Panc1 (cell line): ENCODE data around the gene LIPT2.

Experiments
- POLR2AphosphoS5 ChIP-seq: IDR thresholded peaks from 2 replicates; pipeline ENCODE4 v1.6.1; 2012; ENCODE audit warnings: mild to moderate bottlenecking, low read depth, low read length, moderate library complexity
- REST ChIP-seq, 2 experiments: IDR thresholded peaks; 2 replicates each; pipeline ENCODE4 v1.6.1; 2011 to 2012; ENCODE audit warnings: low read depth in 2 of 2, control low read depth in 1 of 2, low read length in 1 of 2, mild to moderate bottlenecking in 1 of 2, moderate library complexity in 1 of 2; ENCODE audit not compliant: insufficient read depth in 1 of 2
- SIN3A ChIP-seq: IDR thresholded peaks from 2 replicates; pipeline ENCODE4 v1.6.1; 2012; ENCODE audit warnings: low read depth, mild to moderate bottlenecking, low read length, moderate library complexity, borderline replicate concordance; ENCODE audit not compliant: insufficient read depth
- TCF7L2 ChIP-seq: IDR thresholded peaks from 2 replicates; pipeline ENCODE4 v1.6.1; 2011; ENCODE audit warnings: mild to moderate bottlenecking, low read depth, low read length, inconsistent platforms
- TF ChIP-seq, protein P1 (sequence below): fragments of 450-650 bp; IDR thresholded peaks from 2 replicates; pipeline ENCODE4 v1.5.1; 2017; ENCODE audit warnings: mild to moderate bottlenecking

DNA sequence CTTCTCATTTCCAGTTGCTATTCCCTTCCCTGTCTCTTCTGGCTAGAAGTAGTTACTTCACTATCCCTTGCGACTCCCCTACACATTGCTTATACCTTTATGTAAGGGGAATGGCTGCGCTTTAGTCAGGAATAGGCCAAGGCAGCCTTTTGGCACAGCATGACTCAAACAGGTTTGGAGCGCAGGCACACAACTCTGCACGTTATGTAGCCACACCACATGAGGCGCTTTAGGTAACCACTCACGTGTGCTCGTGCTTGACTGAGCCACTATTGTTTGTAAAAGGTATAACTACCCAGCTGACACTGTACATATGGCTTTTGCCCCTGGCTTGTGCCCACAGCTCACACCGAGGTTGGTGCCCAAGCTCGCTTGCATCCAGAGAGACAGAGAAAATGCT is 46.7 kb upstream of the LIPT2 start:
- TF ChIP-seq SIN3A (no peak), POLR2AphosphoS5 (no peak), REST (IDR thresholded peaks at IDR 0.05; ENCODE audit: insufficient read depth in 1 of 2, low read depth in 2 of 2, low read length in 1 of 2) (no peak), TCF7L2 (no peak)
- TF ChIP-seq, protein P1, sequence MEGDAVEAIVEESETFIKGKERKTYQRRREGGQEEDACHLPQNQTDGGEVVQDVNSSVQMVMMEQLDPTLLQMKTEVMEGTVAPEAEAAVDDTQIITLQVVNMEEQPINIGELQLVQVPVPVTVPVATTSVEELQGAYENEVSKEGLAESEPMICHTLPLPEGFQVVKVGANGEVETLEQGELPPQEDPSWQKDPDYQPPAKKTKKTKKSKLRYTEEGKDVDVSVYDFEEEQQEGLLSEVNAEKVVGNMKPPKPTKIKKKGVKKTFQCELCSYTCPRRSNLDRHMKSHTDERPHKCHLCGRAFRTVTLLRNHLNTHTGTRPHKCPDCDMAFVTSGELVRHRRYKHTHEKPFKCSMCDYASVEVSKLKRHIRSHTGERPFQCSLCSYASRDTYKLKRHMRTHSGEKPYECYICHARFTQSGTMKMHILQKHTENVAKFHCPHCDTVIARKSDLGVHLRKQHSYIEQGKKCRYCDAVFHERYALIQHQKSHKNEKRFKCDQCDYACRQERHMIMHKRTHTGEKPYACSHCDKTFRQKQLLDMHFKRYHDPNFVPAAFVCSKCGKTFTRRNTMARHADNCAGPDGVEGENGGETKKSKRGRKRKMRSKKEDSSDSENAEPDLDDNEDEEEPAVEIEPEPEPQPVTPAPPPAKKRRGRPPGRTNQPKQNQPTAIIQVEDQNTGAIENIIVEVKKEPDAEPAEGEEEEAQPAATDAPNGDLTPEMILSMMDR = no peak
